NCI-H748 treated with DMSO at 0.1 percent for 48 hours (cell line): Measurements from ENCODE around the gene ZC3HAV1L.
"Not testable (repeated sequence)": the region's sequence is repeated elsewhere in the genome, so short reads cannot be mapped to it uniquely, and the experiment has no call there.

ENCODE experiments used
- DNase-seq: peaks from one replicate; lab custom pipeline; 2025; lab: John Stamatoyannopoulos, UW

The ZC3HAV1L gene

GRCh38 chr7:139016931-139017511, 18.8 kb downstream of the ZC3HAV1L start:
- DNase-seq: peak; percentile 67

DNA sequence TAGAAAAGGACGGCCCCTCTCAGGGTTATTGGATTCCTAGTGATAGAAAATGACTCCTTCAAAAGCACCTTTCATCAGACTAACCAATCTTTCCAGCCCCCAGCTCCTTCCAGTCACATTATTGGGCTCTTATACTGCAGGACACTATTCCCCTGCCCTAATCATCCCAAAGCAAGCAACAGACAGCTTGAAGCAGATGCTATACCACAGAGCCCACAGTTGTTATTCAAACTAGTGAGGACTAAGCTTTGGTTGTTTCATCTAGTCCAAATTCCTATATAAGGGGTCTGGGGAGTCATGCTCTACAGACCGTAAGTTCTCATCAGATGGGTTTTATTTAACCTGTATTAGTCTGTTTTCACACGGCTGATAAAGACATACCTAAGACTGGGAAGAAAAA, 24.5 kb downstream of the ZC3HAV1L start:
- no peak for DNase-seq

- DNase-seq: no peak
Observed at GRCh38 chr7:139004321-139005090, 31.3 kb downstream of the ZC3HAV1L start.

GRCh38 chr7:138999414-138999813, 36.4 kb downstream of the ZC3HAV1L start:
- no peak for DNase-seq

DNA sequence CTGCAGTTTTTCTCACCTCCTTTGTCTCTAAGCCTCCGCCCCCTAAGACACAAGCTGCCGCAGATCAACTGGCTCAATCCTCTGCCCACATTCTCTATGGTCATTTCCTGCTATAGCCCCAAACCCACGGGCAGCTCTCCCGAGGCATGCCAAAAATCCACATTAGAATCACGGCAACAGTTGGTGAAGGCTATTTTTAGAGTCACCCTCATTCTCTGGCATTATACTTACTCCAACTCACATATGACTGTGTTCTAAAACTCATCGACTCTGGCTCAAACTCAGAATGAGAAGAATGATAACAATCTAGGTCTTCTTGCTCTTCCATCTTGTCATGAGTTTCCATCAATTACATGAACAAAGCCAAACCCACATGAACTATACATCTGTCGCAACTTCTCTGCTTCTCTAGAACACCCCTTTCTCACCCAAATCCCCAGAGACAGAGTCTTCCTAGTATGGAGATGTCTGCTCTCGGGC, 43.8 kb downstream of the ZC3HAV1L start:
- DNase-seq: no peak

DNA sequence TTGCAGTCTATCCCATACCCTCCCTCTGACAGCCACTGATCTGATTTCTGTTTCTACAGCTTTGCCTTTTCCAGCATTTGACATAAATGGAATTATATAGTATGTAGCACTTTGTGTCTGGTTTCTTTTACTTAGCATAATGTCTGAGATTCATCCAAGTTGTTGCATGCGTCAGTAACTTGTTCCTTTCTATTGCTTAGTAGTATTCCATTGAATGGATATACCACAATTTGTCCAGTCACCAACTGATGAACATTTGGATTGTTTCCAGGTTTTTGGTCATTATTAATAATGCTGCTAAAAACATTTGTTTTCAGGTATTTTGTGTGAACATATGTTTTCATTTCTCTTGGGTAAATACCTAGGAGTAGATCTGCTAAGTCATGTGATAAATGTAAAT, 48.2 kb downstream of the ZC3HAV1L start:
- DNase-seq: no peak

DNA sequence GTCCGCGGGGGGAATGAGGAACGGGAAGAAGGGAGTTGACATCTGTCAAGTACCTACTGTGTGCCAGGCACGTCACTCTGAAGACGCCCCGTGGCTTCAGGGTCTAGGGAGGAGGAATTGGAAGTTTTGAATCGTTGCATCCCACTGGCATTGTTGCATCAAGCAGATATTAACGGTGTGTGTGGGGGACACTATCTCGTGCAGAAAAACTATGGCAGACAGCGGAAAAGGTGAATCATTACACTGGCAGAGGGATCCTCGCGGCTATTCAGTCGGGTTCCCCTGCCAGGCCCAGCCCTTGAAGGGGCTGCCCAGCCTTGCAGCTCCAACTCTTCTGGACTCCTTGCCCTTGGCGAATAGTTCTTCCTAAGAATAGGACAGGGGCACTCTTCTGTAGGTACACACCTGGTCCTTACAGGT, 53.6 kb downstream of the ZC3HAV1L start:
- DNase-seq: no peak

DNA sequence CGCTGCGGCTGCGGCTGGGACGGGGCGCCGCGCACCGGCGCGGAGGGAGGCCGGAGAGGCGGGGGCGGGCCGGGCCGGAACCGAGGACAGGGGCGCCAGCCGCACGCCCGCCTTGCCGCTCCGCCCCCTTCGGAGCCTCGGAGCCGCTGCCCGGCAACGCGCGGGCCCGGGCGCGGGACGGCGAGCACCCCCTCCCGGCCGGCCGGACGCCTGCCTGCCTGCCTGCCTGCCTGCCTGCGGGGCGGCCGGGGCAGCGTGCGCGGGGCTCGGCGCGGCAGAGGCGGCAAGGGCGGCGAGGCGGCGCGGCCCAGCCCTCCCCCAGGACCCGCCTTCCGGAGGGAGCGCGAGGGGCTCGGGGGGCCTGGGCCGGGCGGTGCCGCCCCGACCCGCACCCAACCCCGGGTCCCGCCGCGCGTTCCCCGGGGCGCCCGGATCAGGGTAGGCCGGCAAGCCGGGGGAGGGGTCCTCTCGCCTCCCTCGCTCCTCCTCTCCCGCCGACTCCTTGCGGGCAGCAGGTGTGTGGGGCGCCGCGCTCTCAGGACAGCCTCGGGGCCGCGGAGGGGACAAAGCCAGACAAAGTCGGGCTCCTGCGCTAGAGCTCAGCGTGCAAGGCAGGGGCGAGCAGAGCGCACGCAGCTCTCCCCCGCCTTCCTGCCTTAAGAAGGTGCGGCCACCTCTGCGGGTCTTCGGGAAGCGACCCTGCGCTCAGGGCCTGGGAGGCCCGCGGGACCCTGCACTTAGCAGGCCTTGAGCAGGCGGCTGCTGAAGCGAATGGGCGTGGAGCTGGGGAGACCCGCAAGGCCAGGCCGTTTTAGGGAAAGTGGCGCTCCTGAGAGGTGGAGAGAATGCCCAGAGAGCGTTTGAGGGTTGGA, 54.3 kb downstream of the ZC3HAV1L start, which contains the start of gene KIAA1549:
Gene KIAA1549, minus strand, starts transcription at position 58 of the 872 bp plus-strand sequence. CDS start 120 bp downstream, outside the sequence.
- peak; percentile 27 for DNase-seq

- DNase-seq: peak; percentile 18
Observed at GRCh38 chr7:138980563-138981291, 55.1 kb downstream of the ZC3HAV1L start.

- DNase-seq: no peak
Observed at GRCh38 chr7:138979988-138980562, 55.8 kb downstream of the ZC3HAV1L start.

GRCh38 chr7:138979226-138979979, 56.4 kb downstream of the ZC3HAV1L start:
- no peak for DNase-seq

DNA sequence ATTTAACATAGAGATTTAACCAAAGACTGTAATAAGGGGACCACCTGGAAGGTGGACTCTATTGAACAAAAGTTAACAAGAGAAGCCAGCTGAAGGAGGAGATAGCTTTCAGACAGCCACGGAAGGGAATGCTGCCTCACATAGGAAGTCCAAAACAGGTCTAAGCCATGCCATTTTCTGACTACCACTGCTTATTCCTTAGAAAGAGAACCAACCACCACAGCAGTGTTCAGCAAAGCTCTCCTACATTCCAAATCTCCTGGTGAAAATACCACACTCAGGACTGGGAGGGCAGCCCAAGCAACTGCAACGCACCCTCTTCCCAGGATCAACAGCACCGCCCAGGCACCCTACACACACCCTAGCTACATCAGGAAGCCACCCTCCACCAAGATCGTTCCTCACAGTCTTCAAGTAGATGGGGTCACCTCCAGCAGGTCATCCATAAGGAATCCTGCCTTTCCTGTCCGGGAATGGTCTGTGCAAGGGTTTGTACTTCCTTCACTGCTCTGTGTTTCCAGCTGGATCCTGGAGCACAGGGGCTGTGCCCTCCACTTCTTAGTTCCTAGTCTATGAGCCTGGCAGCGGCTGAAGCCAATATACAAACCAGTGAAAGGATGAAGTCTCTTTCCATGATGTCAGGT, 57.2 kb downstream of the ZC3HAV1L start:
- no peak for DNase-seq

DNA sequence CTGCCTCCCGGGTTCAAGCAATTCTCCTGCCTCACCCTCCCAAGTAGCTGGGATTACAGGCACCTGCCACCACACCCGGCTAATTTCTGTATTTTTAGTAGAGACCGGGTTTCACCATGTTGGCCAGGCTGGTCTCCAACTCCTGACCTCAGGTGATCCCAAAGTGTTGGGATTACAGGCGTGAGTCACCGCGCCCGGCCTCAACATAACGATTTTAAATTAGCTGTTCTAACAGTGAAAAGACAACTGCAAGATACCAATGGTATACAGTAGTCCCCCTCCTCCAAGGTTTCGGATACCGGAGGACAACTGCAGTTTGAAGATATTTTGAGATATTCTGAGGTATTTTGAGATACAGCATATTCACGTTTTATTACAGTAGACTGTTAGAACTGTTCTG, 59.7 kb downstream of the ZC3HAV1L start:
- DNase-seq: not testable (repeated sequence)
